Measurements from ENCODE around the gene CTTNBP2.
A peak's percentile ranks its signal among the peaks of the same experiment; 100 is the strongest.

Gene CTTNBP2

DNA sequence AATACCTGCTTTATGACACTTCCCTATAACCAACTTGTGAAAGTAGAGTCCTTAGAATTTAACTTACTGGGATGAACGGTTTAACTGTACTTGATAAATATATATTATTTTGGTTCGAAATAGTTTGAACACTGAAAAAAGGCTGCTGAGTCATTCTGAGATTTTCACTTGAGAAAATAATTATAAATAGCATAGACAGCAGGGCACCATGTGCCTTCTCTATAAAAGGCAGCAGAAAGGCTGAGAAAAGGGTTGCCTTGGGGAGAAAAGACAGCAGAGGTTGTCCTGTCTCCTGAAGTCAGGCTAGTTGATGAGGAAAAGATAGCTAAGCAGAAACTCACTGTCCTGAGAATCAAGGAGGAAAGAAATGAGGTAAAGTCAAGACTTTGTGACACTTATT lies 92.4 kb downstream of the CTTNBP2 start:
- no peak for DNase-seq

DNA sequence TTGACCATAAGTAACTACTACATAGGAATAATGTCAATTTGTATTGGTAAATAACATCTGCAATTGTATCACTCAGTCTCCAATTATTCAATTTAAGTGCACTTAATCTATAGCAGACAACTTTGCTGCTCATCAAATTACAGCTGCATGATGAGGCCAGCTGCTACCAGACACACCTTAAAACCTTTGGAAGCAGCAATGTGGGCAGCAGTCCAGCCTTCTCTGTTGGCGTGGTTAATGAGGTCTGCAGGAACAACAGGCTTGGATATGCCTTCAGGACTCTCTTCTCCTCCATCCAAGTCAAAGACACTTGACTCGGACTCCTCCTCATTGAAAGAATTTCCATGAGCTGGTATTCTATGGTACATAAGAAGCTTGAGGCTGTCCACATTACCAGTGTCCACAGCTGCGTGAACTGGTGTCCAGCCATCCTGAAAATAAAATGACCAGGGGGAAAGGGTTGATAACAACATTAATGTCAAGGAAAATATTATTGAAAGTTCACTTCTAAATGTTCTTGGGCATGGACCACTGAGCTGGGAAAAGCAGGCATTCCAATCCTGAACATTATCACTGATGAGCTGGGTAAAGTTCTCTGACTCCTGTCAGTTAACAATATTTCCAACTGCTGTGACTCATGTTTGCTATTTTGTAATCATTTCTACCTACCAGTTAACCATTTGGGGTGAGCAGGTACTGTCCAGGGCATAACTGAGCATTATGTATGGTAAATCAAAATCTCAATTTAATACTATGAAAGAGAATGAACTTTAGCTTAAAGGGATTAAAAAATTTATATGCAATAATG lies 95.7 kb downstream of the CTTNBP2 start:
- no peak for DNase-seq

GRCh38 chr7:117776224-117776623 lies 97.0 kb downstream of the CTTNBP2 start:
- DNase-seq: no peak

- peak; percentile 56 for DNase-seq
These were observed 97.4 kb downstream of the CTTNBP2 start for GRCh38 chr7:117775801-117776200.

DNA sequence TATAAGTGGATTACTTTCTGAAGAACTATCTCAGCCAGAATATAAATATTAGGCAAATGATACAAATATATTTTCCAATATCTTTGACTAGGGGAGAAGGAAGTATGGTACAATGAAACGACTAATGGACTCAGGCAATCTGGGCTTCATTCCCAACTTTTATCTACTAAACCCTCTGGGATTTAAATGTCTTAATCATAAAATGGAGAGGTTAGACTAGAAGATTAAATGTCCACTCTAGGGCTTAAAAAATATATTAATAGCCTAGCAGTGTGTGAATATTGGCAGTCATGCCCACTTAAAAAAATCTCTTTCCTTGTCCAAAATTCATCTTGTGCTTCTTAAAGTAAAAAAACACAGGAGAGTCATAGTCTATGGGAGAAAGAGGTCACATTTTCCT lies 98.3 kb downstream of the CTTNBP2 start:
- DNase-seq: no peak

GRCh38 chr7:117772421-117772820 lies 100.8 kb downstream of the CTTNBP2 start:
- DNase-seq: no peak

GRCh38 chr7:117771756-117772155 lies 101.5 kb downstream of the CTTNBP2 start:
- DNase-seq: no peak

DNA sequence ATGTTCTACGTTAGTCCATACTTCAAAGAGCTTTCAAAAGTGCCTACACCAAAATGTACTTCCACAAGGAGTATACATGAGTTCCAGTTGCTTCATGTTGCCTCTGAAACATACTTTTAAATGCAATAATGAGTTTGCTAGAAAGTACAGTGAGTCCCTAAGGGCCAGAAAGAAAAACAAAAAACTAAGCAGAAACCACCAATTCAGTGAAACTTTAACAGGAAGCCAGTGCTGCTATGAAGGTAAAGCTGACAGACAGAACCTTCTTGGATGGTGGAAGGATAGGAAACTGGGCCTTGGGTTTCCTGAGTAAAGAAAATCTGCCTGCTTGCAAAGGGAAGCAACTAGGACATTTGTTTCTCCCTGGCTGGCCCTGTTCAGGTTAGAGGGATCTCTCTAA lies 104.2 kb downstream of the CTTNBP2 start:
- no peak for DNase-seq

GRCh38 chr7:117767951-117768350 lies 105.3 kb downstream of the CTTNBP2 start:
- DNase-seq: peak; percentile 60

DNA sequence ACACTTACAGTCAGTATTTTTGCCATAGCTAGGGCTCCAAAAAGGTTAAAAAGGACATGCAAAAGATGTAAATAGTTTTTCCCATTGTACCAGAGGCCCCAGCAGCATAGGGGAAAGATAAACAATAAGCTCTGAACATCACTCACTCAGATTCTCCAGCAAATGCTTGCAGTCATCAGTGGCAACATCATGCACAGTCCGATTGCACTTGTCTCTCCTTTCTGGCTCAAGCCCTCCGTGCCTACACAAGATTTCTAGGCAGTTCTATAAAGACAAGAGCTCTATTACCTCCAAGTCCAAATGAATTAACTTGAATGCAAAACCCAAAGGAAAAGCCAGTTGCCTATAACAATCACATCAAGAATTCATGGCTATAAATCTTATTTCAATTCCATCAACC lies 106.3 kb downstream of the CTTNBP2 start:
- DNase-seq: no peak

DNA sequence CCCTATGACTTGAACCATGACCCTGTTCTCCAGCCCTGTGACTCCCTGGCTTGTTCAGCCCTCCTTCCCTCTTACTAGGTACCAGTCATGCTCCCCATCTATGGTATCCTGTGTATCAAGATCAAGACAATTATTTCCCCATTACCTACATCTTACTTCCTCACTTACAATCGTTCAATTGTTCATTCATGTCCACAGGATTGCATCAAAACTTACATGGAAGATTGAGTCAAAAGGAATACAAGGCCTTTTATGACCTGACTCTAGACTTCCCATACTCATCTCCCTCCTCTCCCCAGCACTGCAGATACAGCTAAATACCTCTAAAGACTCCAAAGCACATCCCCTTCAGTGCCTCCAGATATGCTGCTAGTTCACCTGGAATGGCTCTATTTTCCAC lies 109.2 kb downstream of the CTTNBP2 start:
- no peak for DNase-seq

DNA sequence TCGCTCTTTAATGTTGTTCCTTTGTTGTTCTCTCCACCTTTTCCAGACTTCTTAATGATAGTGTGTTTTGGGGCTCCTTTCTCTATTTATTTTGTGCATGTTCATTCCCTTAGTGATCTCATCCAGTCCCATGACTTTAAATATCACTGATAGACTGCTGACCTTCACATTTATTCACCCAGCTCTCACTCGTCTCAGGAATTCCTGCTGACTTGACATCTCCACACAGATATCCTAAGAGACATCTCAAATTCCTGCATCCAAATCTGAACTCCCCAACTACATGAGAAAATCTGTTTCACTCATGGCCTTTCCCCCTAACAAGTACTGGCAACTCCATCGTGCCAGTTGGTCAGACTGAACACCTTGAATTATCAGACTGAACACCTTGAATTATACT lies 111.2 kb downstream of the CTTNBP2 start:
- no peak for DNase-seq

DNA sequence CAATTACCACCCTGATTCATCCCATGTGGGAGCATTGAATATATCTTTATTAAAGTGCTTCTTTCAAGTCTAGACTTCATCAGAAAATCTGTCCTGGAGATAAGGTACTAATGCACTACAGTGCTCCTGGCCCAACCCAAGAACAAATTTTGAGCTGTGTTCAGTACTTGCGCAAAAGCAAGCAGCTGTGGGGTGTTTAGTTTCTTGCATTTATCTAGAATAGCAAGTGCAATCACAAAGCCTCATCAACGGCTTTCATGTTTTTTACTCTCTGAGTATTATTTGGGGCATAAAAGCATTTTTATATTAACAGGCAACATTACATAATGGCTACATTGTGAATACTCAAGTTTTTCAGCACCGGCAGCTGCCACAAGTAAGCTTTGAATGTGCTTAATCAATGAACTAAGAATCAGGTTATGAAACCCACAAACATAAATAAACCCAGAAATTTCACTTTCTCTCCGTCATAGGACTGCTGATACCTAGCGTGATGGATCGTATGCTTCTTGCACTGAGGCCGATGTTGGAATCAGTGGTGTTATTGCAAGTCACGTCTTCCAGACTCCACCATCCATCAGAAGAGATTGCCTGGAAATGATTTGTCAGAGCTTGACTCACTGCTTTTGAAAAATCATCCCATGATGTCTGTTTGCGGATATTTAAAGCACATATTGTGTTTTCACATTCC lies 113.1 kb downstream of the CTTNBP2 start:
- no peak for DNase-seq

GRCh38 chr7:117757440-117757839 lies 115.8 kb downstream of the CTTNBP2 start:
- peak; percentile 66 for DNase-seq

- no peak for DNase-seq
These were observed 116.6 kb downstream of the CTTNBP2 start for GRCh38 chr7:117756586-117757085.

- no peak for DNase-seq
These were observed 118.1 kb downstream of the CTTNBP2 start for GRCh38 chr7:117755136-117755535.

DNA sequence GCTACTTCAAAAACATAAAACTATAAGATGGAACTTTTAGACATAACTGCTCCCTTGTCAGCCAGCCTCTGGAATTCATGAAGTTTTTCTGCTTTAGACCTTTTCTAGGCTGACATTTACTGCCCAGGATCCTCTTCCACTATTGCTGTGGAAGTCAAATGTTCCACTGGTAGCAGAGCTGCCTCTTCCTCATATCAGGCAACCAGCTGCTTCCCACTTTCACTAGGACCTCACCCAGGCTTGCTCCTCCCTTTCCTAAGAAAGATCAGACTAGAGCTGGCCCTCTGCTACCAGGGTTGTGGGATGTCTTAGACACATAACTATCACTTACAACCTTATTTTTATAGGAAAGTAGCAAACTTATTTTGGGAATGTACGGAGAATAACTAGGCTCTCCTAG lies 121.5 kb downstream of the CTTNBP2 start:
- peak; percentile 17 for DNase-seq

DNA sequence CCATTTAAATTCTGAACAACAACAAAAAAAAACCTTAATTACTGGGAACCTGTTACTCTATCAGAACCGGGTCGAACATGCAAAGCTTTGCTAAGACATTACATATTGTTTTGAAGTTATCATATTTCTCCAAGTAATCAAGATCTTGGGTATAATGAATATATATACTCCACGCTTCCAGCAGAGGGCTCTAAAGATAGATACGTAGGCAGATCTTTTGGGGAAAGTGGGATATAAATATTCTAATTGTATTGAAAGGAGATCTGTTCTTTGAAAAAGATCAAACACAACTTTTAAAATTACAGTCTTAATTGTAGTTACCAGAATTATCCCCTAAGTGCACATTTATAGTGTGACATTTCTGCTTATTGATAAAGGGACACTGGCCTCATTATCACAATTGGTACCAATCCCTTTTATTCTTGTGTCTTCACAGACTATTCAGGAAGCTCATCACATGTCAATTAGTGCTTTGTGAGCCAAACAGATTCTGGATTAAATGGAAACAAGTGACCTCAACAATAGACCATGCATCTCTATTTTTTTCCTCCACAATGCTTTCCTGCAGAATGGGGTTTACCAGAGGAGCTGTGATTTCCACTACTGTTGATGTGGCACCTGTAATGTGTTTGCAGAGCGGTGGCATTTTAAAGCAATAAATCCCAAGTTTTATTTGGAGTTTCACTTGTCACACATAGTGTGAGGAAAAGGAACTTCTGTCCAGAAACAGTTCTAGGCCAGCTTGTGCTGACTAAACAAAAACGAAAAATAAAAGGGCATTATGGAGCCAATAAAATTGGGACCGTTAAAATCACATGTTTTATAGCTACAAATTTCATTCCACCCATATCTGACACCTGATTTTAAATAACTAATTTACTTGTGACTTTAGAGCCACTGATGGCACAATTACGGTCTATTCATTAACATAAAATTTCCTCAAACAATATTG lies 122.4 kb downstream of the CTTNBP2 start:
- peak; percentile 74 for DNase-seq

DNA sequence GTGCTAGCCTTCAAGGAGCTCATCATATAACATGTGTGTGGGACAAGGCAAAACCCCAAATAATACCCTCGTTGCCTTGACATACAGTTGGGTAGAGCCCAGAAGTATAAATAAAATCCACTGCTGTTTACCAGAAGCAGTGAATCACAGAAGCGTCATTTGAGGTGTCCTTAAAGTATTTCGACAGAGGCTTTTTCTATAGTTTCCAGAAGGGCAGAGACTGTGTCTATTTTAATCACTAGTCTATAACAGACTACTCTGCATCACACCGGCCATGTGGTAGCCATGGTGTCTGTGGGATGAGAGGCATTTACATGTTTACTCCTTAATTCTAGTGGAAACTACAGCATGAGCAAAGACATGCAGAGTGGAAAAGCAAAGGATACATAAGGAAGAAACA lies 131.3 kb downstream of the CTTNBP2 start:
- no peak for DNase-seq

DNA sequence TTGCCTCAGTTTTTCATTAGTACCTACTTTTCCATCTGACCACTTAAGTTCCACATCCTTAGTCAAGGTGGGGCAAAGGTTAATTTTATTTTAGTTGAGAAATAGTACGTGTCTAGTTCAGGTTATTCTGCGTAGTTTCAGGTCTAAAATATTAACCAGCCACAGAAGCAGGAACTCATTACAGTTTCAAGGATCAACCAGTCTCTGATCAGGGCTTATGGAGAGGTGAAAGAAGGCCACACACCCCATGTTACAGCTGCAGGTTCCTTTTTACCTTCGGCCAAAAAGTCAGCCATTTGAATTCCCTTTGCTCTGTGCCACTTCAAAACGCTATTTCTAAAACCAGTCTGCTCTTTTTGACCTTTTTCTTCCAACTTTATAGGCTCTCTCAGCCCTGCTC lies 134.2 kb downstream of the CTTNBP2 start:
- DNase-seq: no peak

DNA sequence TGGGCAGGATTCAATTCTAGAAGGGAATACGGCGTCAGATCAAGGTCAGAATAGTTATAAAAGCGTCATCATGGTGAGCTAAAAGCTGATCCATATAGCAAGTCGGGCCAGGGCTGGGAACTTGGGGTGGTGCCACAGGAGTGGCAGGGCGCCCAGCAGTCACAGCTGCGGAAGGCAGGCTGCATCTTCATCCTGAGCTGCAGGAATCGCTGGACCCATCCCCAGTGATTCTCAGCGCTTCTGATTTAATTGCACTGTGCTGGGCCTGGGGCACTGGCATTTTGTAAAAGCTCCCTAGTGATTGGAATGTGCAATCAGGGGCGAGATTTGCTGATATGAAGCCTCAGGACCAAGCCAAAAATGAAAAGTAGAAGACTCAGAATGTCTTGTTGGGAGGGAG lies 135.3 kb downstream of the CTTNBP2 start:
- no peak for DNase-seq

GRCh38 chr7:117731455-117731854 lies 141.8 kb downstream of the CTTNBP2 start:
- peak; percentile 54 for DNase-seq

DNA sequence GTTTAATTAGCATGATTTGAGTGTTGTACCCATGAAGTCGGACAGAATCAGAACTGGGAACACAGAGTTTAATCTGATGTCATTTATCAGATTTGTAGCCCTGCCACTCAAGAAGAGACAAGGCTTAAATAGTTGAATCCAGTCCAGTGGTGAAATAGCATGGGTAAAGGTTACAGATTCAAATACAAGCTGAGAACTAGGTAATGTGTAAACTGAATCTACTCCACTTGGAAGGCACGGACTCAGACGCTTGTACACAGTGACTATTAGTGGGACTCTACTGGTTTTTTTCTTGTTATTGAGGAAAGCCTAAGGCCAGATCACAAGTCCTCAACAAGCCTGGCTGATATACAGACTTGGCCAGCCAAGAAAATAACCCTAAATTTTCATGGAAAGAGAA lies 142.9 kb downstream of the CTTNBP2 start:
- DNase-seq: no peak
